H1 (cell line): ENCODE measurements around the gene RBM6. TPM values are rescaled to one million over a fixed set of nuclear protein-coding genes. Genes with fewer than 3 reads are reported as not detected.

Experiments
- CTCF ChIA-PET: fragments of 300-600 bp; sonication (Branson Sonifier 250); formaldehyde crosslinking; loops from one replicate; lab custom pipeline; 2021; ENCODE audit not compliant: partially characterized antibody; lab: Charles Lee
- POLR2A ChIA-PET: fragments of 300-600 bp; sonication (Branson Sonifier 250); formaldehyde crosslinking; loops from one replicate; lab custom pipeline; 2021; ENCODE audit warnings: inconsistent platforms; ENCODE audit not compliant: partially characterized antibody; lab: Charles Lee
- DNase-seq, 2 experiments: peaks; one replicate each; pipeline versions ENCODE4 v3.0.0 to v3.0.0-alpha.2; 2010 to 2022; ENCODE audit warnings: low spot score in 2 of 2, low read depth in 1 of 2, mixed read lengths in 1 of 2
- FAIRE-seq: peaks from 2 replicates; lab custom pipeline; 2011; peaks lifted over from hg19 to GRCh38; lab: Jason Lieb, UNC
- H2AFZ ChIP-seq: 2 replicates; pipeline ENCODE4 v1.8.1; 2012; ENCODE audit warnings: low read length, inconsistent platforms
- H2AK5ac ChIP-seq: 2 replicates; pipeline ENCODE4 v1.6.1; 2013; ENCODE audit warnings: low read depth, low read length
- H2BK120ac ChIP-seq: replicated peaks from 2 replicates; pipeline ENCODE3; 2013; ENCODE audit warnings: low read depth, low read length, inconsistent platforms
- H2BK12ac ChIP-seq: 2 replicates; pipeline ENCODE4 v1.6.1; 2013; ENCODE audit warnings: low read depth, low read length
- H2BK15ac ChIP-seq: 2 replicates; pipeline ENCODE4 v1.6.1; 2013; ENCODE audit warnings: low read length
- H2BK20ac ChIP-seq: 2 replicates; pipeline ENCODE4 v1.6.1; 2013; ENCODE audit warnings: low read length
- H2BK5ac ChIP-seq: 2 replicates; pipeline ENCODE4 v1.6.1; 2013; ENCODE audit warnings: low read depth, low read length
- H3K14ac ChIP-seq: 2 replicates; pipeline ENCODE4 v1.6.1; 2013; ENCODE audit warnings: inconsistent platforms; ENCODE audit not compliant: insufficient read length
- H3K18ac ChIP-seq: 2 replicates; pipeline ENCODE4 v1.6.1; 2013; ENCODE audit warnings: low read length; ENCODE audit errors: extremely low read depth
- H3K23ac ChIP-seq: 2 replicates; pipeline ENCODE4 v1.6.1; 2013; ENCODE audit warnings: inconsistent platforms; ENCODE audit not compliant: insufficient read length
- H3K23me2 ChIP-seq: 2 replicates; pipeline ENCODE4 v1.6.1; 2013; ENCODE audit warnings: low read depth, low read length
- H3K27ac ChIP-seq: 2 replicates; pipeline ENCODE4 v1.6.1; 2011; ENCODE audit warnings: low read depth, low read length, inconsistent platforms
- H3K27me3 ChIP-seq, 4 experiments: replicated peaks in 1 of 4; 1 replicate in 1 of 4; 2 replicates in 3 of 4; pipeline versions ENCODE4 v1.6.1 to v1.8.1; 2011 to 2013; ENCODE audit warnings: low read length in 3 of 4, mild to moderate bottlenecking in 3 of 4, inconsistent platforms in 2 of 4, mixed read lengths in 2 of 4, moderate library complexity in 1 of 4; ENCODE audit not compliant: control insufficient read depth in 3 of 4, insufficient read depth in 3 of 4; ENCODE audit errors: extremely low read depth in 1 of 4
- H3K36me3 ChIP-seq, 4 experiments: 2 replicates each; pipeline versions ENCODE4 v1.6.1 to v1.8.1; 2011 to 2013; ENCODE audit warnings: mild to moderate bottlenecking in 4 of 4, low read length in 3 of 4, moderate library complexity in 2 of 4, control low read depth in 1 of 4, inconsistent platforms in 1 of 4; ENCODE audit not compliant: insufficient read depth in 4 of 4, control insufficient read depth in 2 of 4
- H3K4ac ChIP-seq: replicated peaks from 2 replicates; pipeline ENCODE3; 2013; ENCODE audit warnings: low read length, low read depth, mixed read lengths, inconsistent platforms; ENCODE audit not compliant: insufficient read length
- H3K4me1 ChIP-seq, 4 experiments: replicated peaks in 1 of 4; 1 replicate in 1 of 4; 2 replicates in 3 of 4; pipeline versions ENCODE4 v1.6.1 to v1.8.1; 2011 to 2013; ENCODE audit warnings: low read length in 3 of 4, inconsistent platforms in 2 of 4, mixed read lengths in 1 of 4; ENCODE audit not compliant: insufficient read depth in 4 of 4, control insufficient read depth in 3 of 4
- H3K4me2 ChIP-seq, 2 experiments: 2 replicates each; pipeline versions ENCODE4 v1.6.1 to v1.8.1; 2011 to 2013; ENCODE audit warnings: low read depth in 2 of 2, low read length in 2 of 2, control low read depth in 1 of 2, inconsistent platforms in 1 of 2, mild to moderate bottlenecking in 1 of 2; ENCODE audit not compliant: insufficient read depth in 1 of 2
- H3K4me3 ChIP-seq, 4 experiments: fragments of 200-600, 300-600 bp in 1 of 4; sonication (generic), shearing (Covaris generic), sonication (Bioruptor Twin) in 1 of 4; 2 replicates each; pipeline versions ENCODE4 v1.5.1 to v1.8.1; 2011 to 2016; ENCODE audit warnings: low read length in 4 of 4, low read depth in 3 of 4, control low read depth in 2 of 4, inconsistent platforms in 2 of 4, mild to moderate bottlenecking in 2 of 4, mixed read lengths in 1 of 4, moderate library complexity in 1 of 4; ENCODE audit not compliant: insufficient read depth in 2 of 4; ENCODE audit errors: extremely low read depth in 1 of 4
- H3K56ac ChIP-seq: replicated peaks from 2 replicates; pipeline ENCODE3; 2013; ENCODE audit warnings: low read depth, mild to moderate bottlenecking, mixed read lengths, low read length, inconsistent platforms; ENCODE audit not compliant: insufficient read length
- H3K79me1 ChIP-seq: 2 replicates; pipeline ENCODE4 v1.6.1; 2013; ENCODE audit warnings: low read depth, low read length, control low read depth
- H3K79me2 ChIP-seq, 2 experiments: 2 replicates each; pipeline versions ENCODE4 v1.6.1 to v1.8.1; 2012 to 2013; ENCODE audit warnings: low read length in 2 of 2, mild to moderate bottlenecking in 2 of 2, inconsistent platforms in 1 of 2; ENCODE audit not compliant: insufficient read depth in 2 of 2, control insufficient read depth in 1 of 2
- H3K9ac ChIP-seq, 4 experiments: replicated peaks in 1 of 4; 1 replicate in 1 of 4; 2 replicates in 3 of 4; pipeline versions ENCODE4 v1.6.1 to v1.8.1; 2011 to 2013; ENCODE audit warnings: low read depth in 3 of 4, low read length in 3 of 4, control low read depth in 2 of 4, mild to moderate bottlenecking in 2 of 4, moderate library complexity in 2 of 4, inconsistent platforms in 1 of 4; ENCODE audit errors: extremely low read depth in 1 of 4
- H3K9me3 ChIP-seq, 2 experiments: 2 replicates each; pipeline versions ENCODE4 v1.6.1 to v1.8.1; 2012 to 2013; ENCODE audit warnings: mild to moderate bottlenecking in 2 of 2, moderate library complexity in 2 of 2, control low read depth in 1 of 2, inconsistent platforms in 1 of 2, low read depth in 1 of 2, low read length in 1 of 2, mixed read lengths in 1 of 2; ENCODE audit not compliant: insufficient read depth in 2 of 2
- H4K20me1 ChIP-seq, 2 experiments: replicated peaks in 1 of 2; 2 replicates each; pipeline versions ENCODE3 to v1.8.1; 2011 to 2013; ENCODE audit warnings: inconsistent platforms in 2 of 2, low read length in 2 of 2, mild to moderate bottlenecking in 1 of 2; ENCODE audit not compliant: insufficient read depth in 2 of 2, control insufficient read depth in 1 of 2
- H4K5ac ChIP-seq: 2 replicates; pipeline ENCODE4 v1.6.1; 2013; ENCODE audit warnings: low read length, low read depth, mixed read lengths, inconsistent platforms; ENCODE audit not compliant: insufficient read length
- H4K8ac ChIP-seq: 2 replicates; pipeline ENCODE4 v1.8.0; 2013; ENCODE audit warnings: mild to moderate bottlenecking, moderate library complexity, low read length, inconsistent platforms; ENCODE audit not compliant: insufficient read depth; ENCODE audit errors: extremely low read depth
- H4K91ac ChIP-seq: replicated peaks from 2 replicates; pipeline ENCODE3; 2013; ENCODE audit warnings: low read length, mixed read lengths, inconsistent platforms; ENCODE audit not compliant: insufficient read length
- SP1 ChIP-seq: IDR thresholded peaks from 2 replicates; pipeline ENCODE4 v1.6.1; 2011; ENCODE audit warnings: low read depth, low read length
- TEAD4 ChIP-seq: IDR thresholded peaks from 2 replicates; pipeline ENCODE4 v1.6.1; 2012; ENCODE audit warnings: low read depth, low read length, inconsistent platforms, mixed read lengths
- WGBS, 2 experiments: shearing (Covaris generic) in 1 of 2; methylation state at CpG; one replicate each; pipeline versions ENCODE4 v1.1.6 to v1.1.7; 2013 to 2015; ENCODE audit warnings: low lambda C conversion rate in 2 of 2, mixed read lengths in 2 of 2, inconsistent platforms in 1 of 2, low coverage in 1 of 2, missing lambda C conversion rate in 1 of 2; ENCODE audit not compliant: insufficient replicate concordance in 2 of 2, insufficient coverage in 1 of 2, insufficient read length in 1 of 2; ENCODE audit errors: extremely low coverage in 1 of 2, missing lambda C conversion rate in 1 of 2; 5-methylcytosine and 5-hydroxymethylcytosine counted together
- polyA plus RNA-seq, 7 experiments: library from polyadenylated mRNA; depleted of rRNA in 3 of 7; stranded (reverse) in 5 of 7; unstranded in 2 of 7; fragments of >200 nt in 5 of 7; fragments of 200-250 nt in 2 of 7; gene quantifications; 1 replicate in 5 of 7; 2 replicates in 1 of 7; 4 replicates in 1 of 7; pipeline versions ENCODE4 v1.2.1 to v1.2.3, GENCODE V29; 2011 to 2013; ENCODE audit warnings: missing spikeins in 2 of 7, mixed read lengths in 2 of 7
- total RNA-seq: library from RNA; stranded (reverse); fragmentation: NEBNext Ultra II Directional; extraction: Animal tissue kit (Norgen Biotek cat#: 25700); gene quantifications from 2 replicates; pipeline ENCODE4 v1.2.1, GENCODE V29; 2021

The RBM6 gene
- total and polyA plus RNA-seq, 2 of the 8 experiments (the other 6 are each of a cell fraction or from before 2014, with no cell fraction given), result 30.6 to 80.1 TPM

GRCh38 chr3:50126287-50127211 lies 186.6 kb downstream of the RBM6 start:
- no peak overlapping the region for H4K5ac ChIP-seq
- POLR2A ChIA-PET, result interaction anchor here (0.6 to 11.1 kb wide), 14 partner anchors 10 to 134 kb away, joined by 3 to 133 read pairs (median 4); partner anchors contain the start of genes GNAT1, SEMA3F and SLC38A3

More at GRCh38 chr3:50126287-50127211, 186.6 kb downstream of the RBM6 start:
- Histone ChIP-seq H3K9me3 (no peaks in the 10 kb centered on the region), H3K4me1 (peaks cover 4 to 32% (median 23%) of the 10 kb centered on the region in 4 experiments), H3K4me3 (no peak overlapping the region), H2BK120ac (peak overlapping the region; percentile 7), H3K23ac (no peak overlapping the region), H3K27me3 (no peaks in the 10 kb centered on the region), H3K36me3 (no peaks in the 10 kb centered on the region), H3K4me2 (peak overlapping the region in 1 of 2 experiments; percentile 17; a peak in 2 of 4 replicates), H3K27ac (no peak overlapping the region; the same call in none of the 2 replicates), H2BK12ac (peak overlapping the region; percentile 97; the same call in 1 of the 2 replicates), H4K20me1 (no peaks in the 10 kb centered on the region), H2AK5ac (peak overlapping the region; percentile 90; the same call in 1 of the 2 replicates), H3K14ac (no peak overlapping the region), H3K23me2 (no peaks in the 10 kb centered on the region), H3K79me1 (no peaks in the 10 kb centered on the region), H2BK15ac (peak overlapping the region; percentile 88; the same call in 1 of the 2 replicates), H2BK20ac (peak overlapping the region; percentile 99), H3K4ac (peak overlapping the region; percentile 1), H3K18ac (peak overlapping the region; percentile 85), H2AFZ (no peak overlapping the region), H3K79me2 (no peaks in the 10 kb centered on the region), H4K91ac (peak overlapping the region; percentile 94), H3K9ac (no peak overlapping the region), H2BK5ac (peak overlapping the region; percentile 93; the same call in 1 of the 2 replicates), H4K8ac (peak overlapping the region; percentile 36; the same call in 1 of the 2 replicates), H3K56ac (no peak overlapping the region)
- FAIRE-seq (no peak), DNase-seq (peak in 1 of 2 experiments; percentile 58)
- TF ChIP-seq TEAD4 (peak; percentile 69), SP1 (no peak)
- CTCF ChIA-PET, result interaction anchor here (0.6 to 20.9 kb wide), 17 partner anchors 9 to 101 kb away, joined by 3 to 591 read pairs (median 3); partner anchors contain the start of gene GNAT1
- 89% methylated on average over 15 of the region's 16 CpGs; no CpG with 5 or more reads in 1 of the 2 experiments for WGBS, 2 experiments
